ENCODE data around the gene RHOBTB1.

Gene RHOBTB1

DNA sequence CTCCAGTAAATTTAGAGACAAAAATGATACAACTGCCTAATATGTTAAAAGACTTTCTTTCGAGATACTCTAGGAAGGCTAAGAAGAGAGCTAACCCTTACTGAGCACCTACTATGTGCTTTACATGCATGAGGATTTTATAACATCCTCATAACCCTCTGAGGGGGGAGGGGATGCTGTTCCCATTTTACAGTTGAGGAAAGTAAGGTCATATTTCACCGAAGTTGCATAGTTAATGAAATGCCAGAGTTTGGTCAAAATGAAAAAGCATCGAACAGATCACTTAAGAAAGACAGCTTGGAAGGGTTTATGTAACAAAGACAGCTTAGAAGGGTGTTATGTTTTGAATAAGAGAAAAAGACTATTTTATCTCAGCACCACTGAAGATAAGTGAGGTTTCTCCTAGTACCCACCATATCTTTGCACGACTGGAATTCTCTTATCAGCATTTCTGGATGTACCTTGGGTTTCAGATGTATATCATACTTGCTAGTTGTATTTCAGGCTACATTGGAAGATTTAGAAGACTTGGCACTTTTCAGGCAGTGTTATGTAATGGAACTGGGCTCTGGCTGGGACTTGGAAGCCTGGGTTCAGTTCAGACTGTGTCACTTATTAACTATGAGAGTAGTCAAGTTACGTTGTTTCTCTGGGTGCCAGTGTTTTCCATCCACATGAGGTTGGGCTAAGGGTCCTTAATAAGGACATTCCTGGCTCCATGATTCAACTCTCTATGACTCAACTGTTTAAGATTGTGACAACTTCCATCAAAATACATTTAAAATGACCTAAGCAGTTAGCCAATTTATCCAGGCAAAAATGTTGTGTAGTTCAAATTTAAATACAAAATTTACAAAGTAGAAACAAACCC lies 6.0 kb downstream of the RHOBTB1 start:
- H3K79me2 ChIP-seq (ENCODE audit: insufficient read depth, low read length): no peaks in the 10 kb centered on the region

DNA sequence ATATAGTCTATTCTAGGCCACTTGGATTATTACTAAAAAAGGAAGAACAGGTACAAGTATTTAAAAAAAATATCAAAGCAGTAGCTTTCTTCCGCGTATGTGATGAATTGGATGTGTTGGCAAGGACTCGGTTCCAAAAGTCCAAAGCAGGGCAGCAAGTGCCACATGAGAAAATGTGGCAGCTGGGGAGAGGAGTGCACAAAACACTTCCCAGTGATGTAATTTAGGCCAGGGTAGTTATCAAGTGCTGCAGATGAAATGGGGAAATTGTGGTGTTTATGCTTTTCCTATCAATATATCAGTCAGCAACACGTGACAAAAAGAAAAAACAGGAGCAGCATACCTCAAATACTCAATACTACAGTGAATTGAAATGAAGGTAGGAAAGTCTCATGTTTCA lies 7.0 kb downstream of the RHOBTB1 start:
- Histone ChIP-seq H3K27me3 (ENCODE audit: low read length) (no peaks in the 10 kb centered on the region), H3K9me3 (ENCODE audit: insufficient read depth, low read length) (no peaks in the 10 kb centered on the region), H3K36me3 (ENCODE audit: low read length) (no peaks in the 10 kb centered on the region), H3K4me3 (ENCODE audit: insufficient read depth, low read length, poor library complexity, severe bottlenecking) (no peak overlapping the region), H3K4me2 (ENCODE audit: low read depth, low read length, poor library complexity, severe bottlenecking) (no peak overlapping the region), H4K20me1 (ENCODE audit: low read depth, low read length) (no peaks in the 10 kb centered on the region), H3K9ac (ENCODE audit: low read length) (no peak overlapping the region), H3K79me2 (ENCODE audit: insufficient read depth, low read length) (no peaks in the 10 kb centered on the region), H3F3A (ENCODE audit: insufficient read depth) (no peaks in the 10 kb centered on the region), H3K9me2 (replicated peaks; ENCODE audit: insufficient read depth, low read length) (no peaks in the 10 kb centered on the region), H2AFZ (ENCODE audit: low read depth, low read length, severe bottlenecking) (no peak overlapping the region), H3K27ac (ENCODE audit: low read depth, low read length) (no peak overlapping the region)
- TF ChIP-seq EZH2phosphoT487 (conservative IDR thresholded peaks at IDR 0.05; ENCODE audit: low read length) (no peak), CTCF (IDR thresholded peaks at IDR 0.05; ENCODE audit: insufficient read depth, low read length, poor library complexity, severe bottlenecking) (no peak)

More for the DNA sequence above, 6.0 kb downstream of the RHOBTB1 start:
- Histone ChIP-seq H2AFZ (ENCODE audit: low read depth, low read length, severe bottlenecking) (no peak overlapping the region), H3K4me2 (ENCODE audit: low read depth, low read length, poor library complexity, severe bottlenecking) (no peak overlapping the region), H4K20me1 (ENCODE audit: low read depth, low read length) (no peaks in the 10 kb centered on the region), H3K9me3 (ENCODE audit: insufficient read depth, low read length) (no peaks in the 10 kb centered on the region), H3K9ac (ENCODE audit: low read length) (no peak overlapping the region), H3K36me3 (ENCODE audit: low read length) (no peaks in the 10 kb centered on the region), H3K4me3 (ENCODE audit: insufficient read depth, low read length, poor library complexity, severe bottlenecking) (no peak overlapping the region), H3F3A (ENCODE audit: insufficient read depth) (no peaks in the 10 kb centered on the region), H3K9me2 (replicated peaks; ENCODE audit: insufficient read depth, low read length) (no peaks in the 10 kb centered on the region), H3K27me3 (ENCODE audit: low read length) (no peaks in the 10 kb centered on the region), H3K27ac (ENCODE audit: low read depth, low read length) (no peak overlapping the region)
- no peak for TF ChIP-seq EZH2phosphoT487 (conservative IDR thresholded peaks at IDR 0.05; ENCODE audit: low read length)
- TF ChIP-seq CTCF (IDR thresholded peaks at IDR 0.05; ENCODE audit: insufficient read depth, low read length, poor library complexity, severe bottlenecking): no peak

- Histone ChIP-seq H3K9me2 (replicated peaks; ENCODE audit: insufficient read depth, low read length) (no peaks in the 10 kb centered on the region), H3K4me3 (ENCODE audit: insufficient read depth, low read length, poor library complexity, severe bottlenecking) (no peak overlapping the region), H4K20me1 (ENCODE audit: low read depth, low read length) (no peaks in the 10 kb centered on the region), H3K4me2 (ENCODE audit: low read depth, low read length, poor library complexity, severe bottlenecking) (no peak overlapping the region), H3K27ac (ENCODE audit: low read depth, low read length) (no peak overlapping the region), H3K36me3 (ENCODE audit: low read length) (no peaks in the 10 kb centered on the region), H3K79me2 (ENCODE audit: insufficient read depth, low read length) (no peaks in the 10 kb centered on the region), H3K27me3 (ENCODE audit: low read length) (no peaks in the 10 kb centered on the region), H2AFZ (ENCODE audit: low read depth, low read length, severe bottlenecking) (no peak overlapping the region), H3K9me3 (ENCODE audit: insufficient read depth, low read length) (no peaks in the 10 kb centered on the region), H3K9ac (ENCODE audit: low read length) (no peak overlapping the region), H3F3A (ENCODE audit: insufficient read depth) (no peaks in the 10 kb centered on the region)
- TF ChIP-seq EZH2phosphoT487 (conservative IDR thresholded peaks at IDR 0.05; ENCODE audit: low read length) (no peak), CTCF (IDR thresholded peaks at IDR 0.05; ENCODE audit: insufficient read depth, low read length, poor library complexity, severe bottlenecking) (no peak)
Measured at GRCh38 chr10:60934215-60935175, 9.5 kb downstream of the RHOBTB1 start.

All from SU-DHL-6 (cell line).